Urinary bladder (tissue), 4 donors: ENCODE measurements around the gene CD59. TPM values are rescaled to one million over a fixed set of nuclear protein-coding genes. Genes with fewer than 3 reads are reported as not detected.
A peak's percentile ranks its signal among the peaks of the same experiment; 100 is the strongest.

Experiments used
- DNase-seq: peaks from one replicate; pipeline ENCODE4 v3.0.0-alpha.2; 2015; ENCODE audit errors: extremely low spot score
- H3K27ac ChIP-seq: one replicate; pipeline ENCODE4 v1.5.1; 2013; ENCODE audit warnings: low read depth, mild to moderate bottlenecking, moderate library complexity
- H3K36me3 ChIP-seq: one replicate; pipeline ENCODE4 v1.6.1; 2013; ENCODE audit warnings: mild to moderate bottlenecking, moderate library complexity; ENCODE audit not compliant: insufficient read depth
- H3K4me1 ChIP-seq: one replicate; pipeline ENCODE4 v1.6.1; 2013; ENCODE audit warnings: mild to moderate bottlenecking, moderate library complexity; ENCODE audit not compliant: insufficient read depth
- H3K4me3 ChIP-seq: one replicate; pipeline ENCODE4 v1.5.1; 2013; ENCODE audit warnings: low read depth, low read length
- WGBS: extraction: QIAGEN DNeasy Blood & Tissue Kit; methylation state at CpG from one replicate; pipeline ENCODE4 v1.1.7; 2013; 5-methylcytosine and 5-hydroxymethylcytosine counted together
- polyA plus RNA-seq: library from polyadenylated mRNA; stranded (reverse); fragments of 200-250 nt; gene quantifications from one replicate; pipeline ENCODE4 v1.2.3, GENCODE V29; 2013
- total RNA-seq: library from RNA; depleted of rRNA; stranded (reverse); fragments of >200 nt; gene quantifications from one replicate; pipeline ENCODE4 v1.2.3, GENCODE V29; 2014
- donor health status: healthy with polysubstance abuse.
- donor health status: healthy.

Gene CD59
- total RNA-seq (143 TPM), polyA plus RNA-seq (464 TPM)

GRCh38 chr11:33736148-33736812, at the start of gene CD59:
Gene CD59, minus strand, starts transcription at chr11:33736423. Its CDS starts 13,978 bp downstream, at chr11:33722445.
- H3K4me3 ChIP-seq = peak within 1 kb of the TSS; percentile 89
- no peaks in the 10 kb centered on the region for H3K36me3 ChIP-seq
- no peaks in the 10 kb centered on the region for H3K4me1 ChIP-seq
- H3K27ac ChIP-seq = peak within 1 kb of the TSS; percentile 93
- peak; percentile 78 for DNase-seq
- 1% methylated on average over 48 of the region's 48 CpGs for WGBS

DNA sequence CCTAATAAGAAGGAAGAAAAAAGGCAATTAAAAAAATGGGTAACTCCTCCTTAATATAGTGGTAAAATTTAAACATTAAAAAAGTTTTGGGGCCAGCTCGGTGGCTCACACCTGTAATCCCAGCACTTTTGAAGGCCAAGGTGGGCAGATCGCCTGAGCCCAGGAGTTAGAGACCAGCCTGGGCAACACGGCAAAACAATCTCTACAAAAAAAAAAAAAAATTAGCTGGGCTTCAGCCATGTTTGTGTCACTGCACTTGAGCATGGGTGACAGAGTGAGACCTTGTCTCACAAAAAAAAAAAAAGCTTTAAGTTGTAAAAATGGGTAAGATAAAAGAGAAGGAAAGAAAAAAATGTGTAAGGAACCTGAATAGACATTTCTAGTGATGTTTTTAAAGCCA, 49.4 kb upstream of the CD59 start:
- H3K4me1 ChIP-seq = no peaks in the 10 kb centered on the region
- H3K36me3 ChIP-seq = no peaks in the 10 kb centered on the region
- H3K4me3 ChIP-seq = no peak overlapping the region
- 84% methylated on average over 3 of the region's 3 CpGs for WGBS
- no peak overlapping the region for H3K27ac ChIP-seq
- DNase-seq = no peak

DNA sequence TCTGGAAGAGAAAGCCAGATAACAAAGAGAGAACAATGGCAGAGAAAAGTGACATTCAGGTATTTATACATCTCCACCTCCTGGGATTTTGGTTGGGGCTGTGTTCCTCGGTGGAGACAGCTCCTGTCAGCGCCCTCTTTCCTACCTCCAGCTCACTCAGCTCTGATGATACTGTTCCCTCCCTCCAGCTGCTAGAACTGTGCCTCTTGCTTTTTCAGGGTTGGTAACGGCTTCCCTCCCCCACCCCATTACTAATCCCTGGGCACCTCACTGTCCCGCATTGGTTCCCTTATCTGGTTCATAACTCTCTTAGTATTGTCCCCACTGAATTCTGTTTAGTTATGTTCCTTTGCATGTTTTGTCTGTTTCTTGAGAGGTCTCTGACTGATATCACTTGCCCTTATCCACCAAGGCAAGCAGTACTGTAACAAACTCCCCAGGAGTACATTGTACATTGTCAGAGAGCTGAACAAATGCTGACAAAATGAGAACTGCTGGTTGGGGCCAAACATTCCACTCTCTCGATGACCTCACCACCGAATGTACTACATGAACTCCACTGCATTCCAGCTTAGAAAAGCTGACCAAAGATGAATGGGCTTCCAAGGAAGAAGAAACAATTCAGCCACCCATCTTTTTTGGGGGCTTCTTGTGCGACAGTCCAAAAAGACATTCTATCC, 43.8 kb upstream of the CD59 start:
- 48% methylated on average over 7 of the region's 7 CpGs for WGBS
- no peak for DNase-seq

DNA sequence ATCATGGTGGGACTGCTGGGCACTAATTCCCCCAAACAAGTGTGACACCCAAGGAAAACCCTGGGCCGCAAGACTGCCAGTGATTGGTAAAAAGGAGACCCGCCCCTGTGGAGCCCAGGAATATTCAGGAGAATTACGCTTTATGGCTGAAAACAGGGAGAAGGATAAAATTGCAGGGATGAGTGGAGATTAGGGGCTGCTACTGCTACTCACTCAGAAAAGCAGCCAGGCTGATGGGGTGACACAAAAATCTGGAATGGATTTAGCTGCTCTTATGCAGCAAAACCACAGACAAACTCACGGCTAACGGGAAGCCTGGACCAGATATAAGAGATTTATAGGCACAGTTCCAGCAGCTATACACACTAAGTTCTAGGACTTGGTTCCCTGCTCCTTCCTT, 42.5 kb upstream of the CD59 start:
- DNase-seq = no peak
- Histone ChIP-seq H3K4me1 (no peaks in the 10 kb centered on the region), H3K36me3 (no peaks in the 10 kb centered on the region), H3K27ac (no peak overlapping the region), H3K4me3 (no peak overlapping the region)
- 37% methylated on average over 5 of the region's 5 CpGs for WGBS

More for the DNA sequence above, 43.8 kb upstream of the CD59 start:
- no peaks in the 10 kb centered on the region for H3K4me1 ChIP-seq
- H3K4me3 ChIP-seq = no peak overlapping the region
- H3K36me3 ChIP-seq = no peaks in the 10 kb centered on the region
- H3K27ac ChIP-seq = no peak overlapping the region

GRCh38 chr11:33777906-33778305, 41.7 kb upstream of the CD59 start:
- no peak for DNase-seq
- no peaks in the 10 kb centered on the region for H3K4me1 ChIP-seq
- H3K4me3 ChIP-seq = no peak overlapping the region
- no peaks in the 10 kb centered on the region for H3K36me3 ChIP-seq
- WGBS = 82% methylated on average over 9 of the region's 9 CpGs
- H3K27ac ChIP-seq = no peak overlapping the region

DNA sequence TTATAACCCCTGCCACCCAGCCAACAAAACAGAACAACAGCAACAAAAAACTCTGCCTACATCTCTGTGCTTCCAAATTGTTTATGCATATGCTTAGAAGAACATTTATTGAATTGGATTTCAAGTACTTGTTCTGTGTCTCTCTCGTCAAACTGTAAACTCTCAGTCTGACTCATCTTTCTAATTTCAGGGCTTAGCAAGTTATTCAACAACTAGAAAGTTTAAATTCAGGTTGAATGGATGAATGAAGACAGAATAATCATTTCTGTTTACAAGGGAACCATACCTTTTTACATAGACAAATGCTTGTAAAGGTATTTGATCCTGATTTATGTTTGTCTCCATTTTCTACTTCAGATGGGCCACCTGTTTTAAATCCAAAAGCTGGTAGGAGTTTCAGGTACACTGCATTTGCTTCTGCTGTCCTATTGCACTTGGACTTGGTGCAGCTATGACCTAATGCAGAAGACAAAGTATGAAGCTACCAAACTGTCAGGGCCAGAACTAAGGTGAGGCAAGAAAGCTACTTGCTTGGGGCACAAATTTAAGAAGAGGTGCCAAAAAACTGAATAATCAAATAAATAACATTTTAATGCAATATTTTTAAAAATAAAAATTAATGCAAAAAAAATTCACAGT, 39.7 kb upstream of the CD59 start:
- Histone ChIP-seq H3K4me3 (no peak overlapping the region), H3K4me1 (no peaks in the 10 kb centered on the region), H3K36me3 (no peaks in the 10 kb centered on the region), H3K27ac (no peak overlapping the region)
- WGBS = 12% methylated on average over 1 of the region's 1 CpG
- no peak for DNase-seq

- H3K36me3 ChIP-seq = no peaks in the 10 kb centered on the region
These were observed 39.2 kb upstream of the CD59 start for GRCh38 chr11:33775467-33775807.

GRCh38 chr11:33774736-33775466, 38.7 kb upstream of the CD59 start:
- peak overlapping the region; percentile 40 for H3K27ac ChIP-seq
- H3K36me3 ChIP-seq = no peaks in the 10 kb centered on the region
- H3K4me1 ChIP-seq = no peaks in the 10 kb centered on the region
- WGBS = 3% methylated on average over 23 of the region's 23 CpGs
- DNase-seq = no peak
- peak overlapping the region; percentile 86 for H3K4me3 ChIP-seq

More at GRCh38 chr11:33775467-33775807, 39.2 kb upstream of the CD59 start:
- DNase-seq = no peak
- Histone ChIP-seq H3K27ac (no peak overlapping the region), H3K4me3 (no peak overlapping the region), H3K4me1 (no peaks in the 10 kb centered on the region)
- WGBS = 76% methylated on average over 7 of the region's 7 CpGs

GRCh38 chr11:33773987-33774735, 37.9 kb upstream of the CD59 start, which contains the start of gene FBXO3:
Gene FBXO3, minus strand, starts transcription at chr11:33774520. Its CDS starts 23 bp downstream, at chr11:33774497.
- H3K36me3 ChIP-seq = no peaks in the 10 kb centered on the region
- DNase-seq = peak; percentile 62
- peak within 1 kb of the TSS; percentile 86 for H3K4me3 ChIP-seq
- peak within 1 kb of the TSS; percentile 68 for H3K27ac ChIP-seq
- WGBS = under 1% methylated on average over 64 of the region's 64 CpGs
- no peaks in the 10 kb centered on the region for H3K4me1 ChIP-seq

DNA sequence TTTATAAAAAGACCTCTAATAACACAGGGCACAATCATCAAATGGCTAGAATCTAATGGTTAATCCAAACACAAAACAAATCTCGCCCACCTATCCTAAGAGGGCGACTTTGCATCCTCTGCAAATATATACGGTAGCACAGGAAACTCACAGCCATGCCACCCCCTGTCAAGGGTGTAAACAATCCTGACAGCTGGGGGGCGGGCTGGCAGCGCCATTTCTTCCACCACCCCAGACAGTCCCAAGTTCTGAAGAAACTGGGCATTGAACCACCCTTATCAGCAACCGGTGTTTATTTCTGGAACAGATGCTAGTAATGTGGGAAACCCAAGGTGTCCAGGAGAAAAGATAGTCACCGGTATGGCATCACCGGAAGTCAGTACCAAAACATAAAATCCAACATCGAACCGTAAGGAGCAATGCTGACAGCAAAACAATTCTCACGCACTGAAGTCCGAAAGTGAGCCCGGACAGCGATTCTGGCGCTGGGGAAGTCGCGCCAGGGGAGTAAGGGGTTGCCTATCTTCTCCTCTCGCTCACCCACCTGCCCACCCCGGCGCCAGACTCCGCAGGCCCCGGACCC, 37.3 kb upstream of the CD59 start:
- Histone ChIP-seq H3K4me3 (peak overlapping the region; percentile 86), H3K4me1 (no peaks in the 10 kb centered on the region), H3K27ac (peak overlapping the region; percentile 68), H3K36me3 (no peaks in the 10 kb centered on the region)
- DNase-seq = no peak
- WGBS = 7% methylated on average over 22 of the region's 22 CpGs

GRCh38 chr11:33772870-33773269, 36.6 kb upstream of the CD59 start:
- no peaks in the 10 kb centered on the region for H3K4me1 ChIP-seq
- H3K27ac ChIP-seq = no peak overlapping the region
- WGBS = 63% methylated on average over 1 of the region's 1 CpG
- no peaks in the 10 kb centered on the region for H3K36me3 ChIP-seq
- no peak overlapping the region for H3K4me3 ChIP-seq
- no peak for DNase-seq

GRCh38 chr11:33772300-33772699, 36.1 kb upstream of the CD59 start:
- no peaks in the 10 kb centered on the region for H3K4me1 ChIP-seq
- no peaks in the 10 kb centered on the region for H3K36me3 ChIP-seq
- H3K4me3 ChIP-seq = no peak overlapping the region
- 61% methylated on average over 4 of the region's 4 CpGs for WGBS
- H3K27ac ChIP-seq = no peak overlapping the region
- no peak for DNase-seq

DNA sequence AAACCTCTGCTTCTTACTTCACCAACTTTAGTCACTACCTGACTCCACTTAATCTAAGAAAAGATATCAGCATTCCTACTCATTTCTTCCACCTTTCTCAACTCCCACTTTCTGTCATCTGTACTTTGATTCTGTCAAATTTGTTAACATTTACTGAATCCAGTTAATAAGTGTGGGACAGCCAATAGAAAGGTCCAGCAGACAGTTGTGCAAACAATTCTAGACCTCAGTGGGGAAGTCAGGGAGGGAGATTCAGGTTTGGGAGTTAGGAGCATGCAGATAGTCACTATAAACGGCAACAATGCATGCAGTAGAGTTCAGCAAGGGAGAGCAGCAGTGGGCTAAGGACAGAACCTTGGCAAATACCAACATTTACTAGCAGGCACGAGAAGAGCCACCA, 34.0 kb upstream of the CD59 start:
- Histone ChIP-seq H3K4me1 (no peaks in the 10 kb centered on the region), H3K4me3 (no peak overlapping the region), H3K36me3 (peaks cover 3% of the 10 kb centered on the region), H3K27ac (no peak overlapping the region)
- WGBS = 57% methylated on average over 2 of the region's 2 CpGs
- DNase-seq = no peak
